ENCODE data around the gene FOXD4L6. TPM values are rescaled to one million over a fixed set of nuclear protein-coding genes. Genes with fewer than 3 reads are reported as not detected.
"Not testable (repeated sequence)": the region's sequence is repeated elsewhere in the genome, so short reads cannot be mapped to it uniquely, and the experiment has no call there.

Gene FOXD4L6
- total and polyA plus RNA-seq, 5 donors = not detected

DNA sequence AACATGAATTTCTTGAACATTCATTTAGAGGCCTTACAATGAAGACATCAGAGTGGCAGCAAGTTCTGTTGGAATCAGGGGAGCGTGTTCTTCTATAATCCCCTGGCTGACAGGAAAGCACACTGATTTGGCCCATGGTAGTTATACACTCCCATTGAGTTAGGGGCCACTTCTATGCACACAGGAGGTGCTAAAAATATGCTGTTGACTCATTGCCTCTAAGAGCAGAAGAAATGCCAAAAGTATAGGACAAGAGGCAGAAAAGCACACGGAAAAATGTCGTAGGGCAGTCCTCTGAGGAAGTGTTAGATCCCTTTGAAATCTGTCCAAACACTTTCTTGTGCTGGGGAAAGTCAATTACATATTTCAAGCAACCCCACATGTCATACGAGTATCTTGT, 49.0 kb downstream of the FOXD4L6 start:
- H3K27ac ChIP-seq (ENCODE audit: low read length); H3K4me1 ChIP-seq (ENCODE audit: control insufficient read depth, insufficient read depth, low read length); DNase-seq; intact Hi-C loops (cut with DNase I); H3K4me3 ChIP-seq (ENCODE audit: low read length); H3K9me3 ChIP-seq (ENCODE audit: control insufficient read depth, low read length); H3K27me3 ChIP-seq (ENCODE audit: control insufficient read depth, insufficient read depth); ATAC-seq: not testable (repeated sequence)
- 51% methylated on average over 4 of the region's 4 CpGs for WGBS

- H3K9me3 ChIP-seq (ENCODE audit: control insufficient read depth, low read length); DNase-seq; intact Hi-C loops (cut with DNase I); H3K4me3 ChIP-seq (ENCODE audit: low read length); H3K4me1 ChIP-seq (ENCODE audit: control insufficient read depth, insufficient read depth, low read length); H3K27ac ChIP-seq (ENCODE audit: low read length); ATAC-seq; H3K27me3 ChIP-seq (ENCODE audit: control insufficient read depth, insufficient read depth): not testable (repeated sequence)
- 52% methylated on average over 1 of the region's 1 CpG for WGBS
Measured at GRCh38 chr9:41077586-41077985, 50.9 kb downstream of the FOXD4L6 start.

Other genes with a start within 250 kb of the FOXD4L6 start
- 1 to 10 TPM; 2.0 to 7.8 (median 2.5) TPM for gene ZNG1F, start 60.6 kb upstream of the FOXD4L6 start, total RNA-seq
- 2.1 TPM for gene ZNG1F, start 60.6 kb upstream of the FOXD4L6 start, polyA plus RNA-seq

Data from right cardiac atrium (tissue), 5 donors.